ENCODE measurements around the gene TNIP2. TPM values are rescaled to one million over a fixed set of nuclear protein-coding genes. Genes with fewer than 3 reads are reported as not detected.

The TNIP2 gene
- total RNA-seq, 1 experiment from 2014 or later = 41.0 TPM

DNA sequence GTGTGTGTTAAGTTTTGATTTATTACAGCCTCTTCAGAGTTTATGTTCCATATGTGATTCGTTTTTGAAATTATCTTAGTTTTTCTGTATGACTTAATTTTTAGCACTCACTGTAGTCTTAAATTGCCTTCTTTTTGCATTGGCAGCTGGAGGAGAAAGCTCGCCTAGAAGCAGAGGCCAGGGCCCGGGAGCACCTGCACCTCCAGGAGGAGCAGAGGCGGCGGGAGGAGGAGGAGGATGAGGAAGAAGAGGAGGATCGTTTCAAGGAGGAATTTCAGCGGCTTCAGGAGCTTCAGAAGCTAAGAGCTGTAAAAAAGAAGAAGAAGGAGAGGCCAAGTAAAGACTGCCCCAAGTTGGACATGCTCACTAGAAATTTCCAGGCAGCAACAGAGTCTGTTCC is 56.6 kb downstream of the TNIP2 start:
- H3K79me2 ChIP-seq (ENCODE audit: insufficient read depth, low read length) = no peaks in the 10 kb centered on the region
- H3K9ac ChIP-seq (ENCODE audit: low read length) = no peak overlapping the region
- no TSS peak for BruUV-seq (replicated peaks)
- POLR2A ChIA-PET = no interaction called here
- intact Hi-C loops (cut with micrococcal nuclease) = no loop called here
- DNase-seq (ENCODE audit: low read depth, low spot score) (no peak), ATAC-seq (no peak)
- H3K4me1 ChIP-seq (ENCODE audit: control insufficient read depth in 1 of 2, insufficient read depth in 2 of 2, low read length in 2 of 2) = no peaks in the 10 kb centered on the region
- H3K27me3 ChIP-seq (ENCODE audit: insufficient read depth, low read length) = no peaks in the 10 kb centered on the region
- no peak overlapping the region for H3K4me3 ChIP-seq (replicated peaks in 1 of 2; ENCODE audit: low read depth in 1 of 2, low read length in 2 of 2)
- no peak for TF ChIP-seq YY1 (IDR thresholded peaks at IDR 0.05; ENCODE audit: extremely low read depth, insufficient replicate concordance, low read depth, low read length)
- TF ChIP-seq, protein P1, sequence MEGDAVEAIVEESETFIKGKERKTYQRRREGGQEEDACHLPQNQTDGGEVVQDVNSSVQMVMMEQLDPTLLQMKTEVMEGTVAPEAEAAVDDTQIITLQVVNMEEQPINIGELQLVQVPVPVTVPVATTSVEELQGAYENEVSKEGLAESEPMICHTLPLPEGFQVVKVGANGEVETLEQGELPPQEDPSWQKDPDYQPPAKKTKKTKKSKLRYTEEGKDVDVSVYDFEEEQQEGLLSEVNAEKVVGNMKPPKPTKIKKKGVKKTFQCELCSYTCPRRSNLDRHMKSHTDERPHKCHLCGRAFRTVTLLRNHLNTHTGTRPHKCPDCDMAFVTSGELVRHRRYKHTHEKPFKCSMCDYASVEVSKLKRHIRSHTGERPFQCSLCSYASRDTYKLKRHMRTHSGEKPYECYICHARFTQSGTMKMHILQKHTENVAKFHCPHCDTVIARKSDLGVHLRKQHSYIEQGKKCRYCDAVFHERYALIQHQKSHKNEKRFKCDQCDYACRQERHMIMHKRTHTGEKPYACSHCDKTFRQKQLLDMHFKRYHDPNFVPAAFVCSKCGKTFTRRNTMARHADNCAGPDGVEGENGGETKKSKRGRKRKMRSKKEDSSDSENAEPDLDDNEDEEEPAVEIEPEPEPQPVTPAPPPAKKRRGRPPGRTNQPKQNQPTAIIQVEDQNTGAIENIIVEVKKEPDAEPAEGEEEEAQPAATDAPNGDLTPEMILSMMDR (IDR thresholded peaks at IDR 0.05 in 2 of 3, conservative IDR thresholded peaks at IDR 0.05 in 1 of 3; ENCODE audit: borderline replicate concordance in 1 of 3, insufficient read depth in 1 of 3, low read depth in 2 of 3, low read length in 2 of 3) = no peak
- no peak for TF ChIP-seq SP1 (IDR thresholded peaks at IDR 0.05; ENCODE audit: low read depth)
- no peak for TF ChIP-seq FOSL1 (IDR thresholded peaks at IDR 0.05; ENCODE audit: low read depth)
- no peak for TF ChIP-seq TCF7L2 (IDR thresholded peaks at IDR 0.05; ENCODE audit: borderline replicate concordance, extremely low read depth, insufficient read depth, insufficient read length)
- TF ChIP-seq CEBPB (IDR thresholded peaks at IDR 0.05; ENCODE audit: low read depth) = no peak
- TF ChIP-seq ELF1 (IDR thresholded peaks at IDR 0.05; ENCODE audit: borderline replicate concordance, low read depth) = no peak
- TF ChIP-seq MAX (IDR thresholded peaks at IDR 0.05) = no peak
- no peak for TF ChIP-seq SRF (IDR thresholded peaks at IDR 0.05; ENCODE audit: low read depth)
- TF ChIP-seq, protein P2, sequence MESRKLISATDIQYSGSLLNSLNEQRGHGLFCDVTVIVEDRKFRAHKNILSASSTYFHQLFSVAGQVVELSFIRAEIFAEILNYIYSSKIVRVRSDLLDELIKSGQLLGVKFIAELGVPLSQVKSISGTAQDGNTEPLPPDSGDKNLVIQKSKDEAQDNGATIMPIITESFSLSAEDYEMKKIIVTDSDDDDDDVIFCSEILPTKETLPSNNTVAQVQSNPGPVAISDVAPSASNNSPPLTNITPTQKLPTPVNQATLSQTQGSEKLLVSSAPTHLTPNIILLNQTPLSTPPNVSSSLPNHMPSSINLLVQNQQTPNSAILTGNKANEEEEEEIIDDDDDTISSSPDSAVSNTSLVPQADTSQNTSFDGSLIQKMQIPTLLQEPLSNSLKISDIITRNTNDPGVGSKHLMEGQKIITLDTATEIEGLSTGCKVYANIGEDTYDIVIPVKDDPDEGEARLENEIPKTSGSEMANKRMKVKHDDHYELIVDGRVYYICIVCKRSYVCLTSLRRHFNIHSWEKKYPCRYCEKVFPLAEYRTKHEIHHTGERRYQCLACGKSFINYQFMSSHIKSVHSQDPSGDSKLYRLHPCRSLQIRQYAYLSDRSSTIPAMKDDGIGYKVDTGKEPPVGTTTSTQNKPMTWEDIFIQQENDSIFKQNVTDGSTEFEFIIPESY (IDR thresholded peaks at IDR 0.05; ENCODE audit: extremely low read depth, insufficient replicate concordance, low read length) = no peak
- no peak for TF ChIP-seq SIN3A (IDR thresholded peaks at IDR 0.05; ENCODE audit: low read depth)
- TF ChIP-seq JUND (IDR thresholded peaks at IDR 0.05) = no peak
- TF ChIP-seq, protein P3, sequence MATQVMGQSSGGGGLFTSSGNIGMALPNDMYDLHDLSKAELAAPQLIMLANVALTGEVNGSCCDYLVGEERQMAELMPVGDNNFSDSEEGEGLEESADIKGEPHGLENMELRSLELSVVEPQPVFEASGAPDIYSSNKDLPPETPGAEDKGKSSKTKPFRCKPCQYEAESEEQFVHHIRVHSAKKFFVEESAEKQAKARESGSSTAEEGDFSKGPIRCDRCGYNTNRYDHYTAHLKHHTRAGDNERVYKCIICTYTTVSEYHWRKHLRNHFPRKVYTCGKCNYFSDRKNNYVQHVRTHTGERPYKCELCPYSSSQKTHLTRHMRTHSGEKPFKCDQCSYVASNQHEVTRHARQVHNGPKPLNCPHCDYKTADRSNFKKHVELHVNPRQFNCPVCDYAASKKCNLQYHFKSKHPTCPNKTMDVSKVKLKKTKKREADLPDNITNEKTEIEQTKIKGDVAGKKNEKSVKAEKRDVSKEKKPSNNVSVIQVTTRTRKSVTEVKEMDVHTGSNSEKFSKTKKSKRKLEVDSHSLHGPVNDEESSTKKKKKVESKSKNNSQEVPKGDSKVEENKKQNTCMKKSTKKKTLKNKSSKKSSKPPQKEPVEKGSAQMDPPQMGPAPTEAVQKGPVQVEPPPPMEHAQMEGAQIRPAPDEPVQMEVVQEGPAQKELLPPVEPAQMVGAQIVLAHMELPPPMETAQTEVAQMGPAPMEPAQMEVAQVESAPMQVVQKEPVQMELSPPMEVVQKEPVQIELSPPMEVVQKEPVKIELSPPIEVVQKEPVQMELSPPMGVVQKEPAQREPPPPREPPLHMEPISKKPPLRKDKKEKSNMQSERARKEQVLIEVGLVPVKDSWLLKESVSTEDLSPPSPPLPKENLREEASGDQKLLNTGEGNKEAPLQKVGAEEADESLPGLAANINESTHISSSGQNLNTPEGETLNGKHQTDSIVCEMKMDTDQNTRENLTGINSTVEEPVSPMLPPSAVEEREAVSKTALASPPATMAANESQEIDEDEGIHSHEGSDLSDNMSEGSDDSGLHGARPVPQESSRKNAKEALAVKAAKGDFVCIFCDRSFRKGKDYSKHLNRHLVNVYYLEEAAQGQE (IDR thresholded peaks at IDR 0.05; ENCODE audit: low read depth) = no peak
- no peak for TF ChIP-seq POLR2AphosphoS5 (IDR thresholded peaks at IDR 0.05; ENCODE audit: low read depth, low read length)
- TF ChIP-seq ATF3 (IDR thresholded peaks at IDR 0.05) = no peak
- no peak for TF ChIP-seq CBX3 (IDR thresholded peaks at IDR 0.05; ENCODE audit: low read depth)
- CTCF ChIA-PET = no interaction called here
- H3K4me2 ChIP-seq (ENCODE audit: low read length) = no peak overlapping the region
- peaks cover 38 to 43% of the 10 kb centered on the region in 2 experiments; a peak in 3 of 4 replicates for H3K36me3 ChIP-seq (ENCODE audit: control insufficient read depth in 1 of 2, insufficient read depth in 2 of 2, low read length in 2 of 2)
- H3K9me3 ChIP-seq (ENCODE audit: control insufficient read depth in 1 of 2, insufficient read depth in 1 of 2, low read depth in 1 of 2, low read length in 2 of 2) = no peaks in the 10 kb centered on the region
- no peak overlapping the region for H2AFZ ChIP-seq (ENCODE audit: low read depth, low read length, poor library complexity, severe bottlenecking)
- H3K27ac ChIP-seq (ENCODE audit: low read depth, low read length) = no peak overlapping the region
- H4K20me1 ChIP-seq (ENCODE audit: insufficient read depth) = peaks cover 3% of the 10 kb centered on the region; the same call in 1 of the 2 replicates
- RAD21 ChIA-PET (ENCODE audit: low non-redundant PET in 1 of 2, low total read pairs in 2 of 2, uncharacterized antibody in 2 of 2, unreplicated experiment in 2 of 2) = no interaction called here
- no peaks in the 10 kb centered on the region for H3K9me2 ChIP-seq (ENCODE audit: insufficient read depth)

Measured in HCT116 (cell line).